Uterus (tissue), 2 donors: ENCODE data around the gene ARHGEF37.
A peak's percentile ranks its signal among the peaks of the same experiment; 100 is the strongest.

ENCODE experiments used
- POLR2A ChIP-seq, 2 donors: fragments of 450-650 bp; IDR thresholded peaks; one replicate each; pipeline ENCODE4 v1.6.1; 2016; ENCODE audit warnings: antibody characterized with exemption in 2 of 2, mild to moderate bottlenecking in 1 of 2, moderate library complexity in 1 of 2
- TF ChIP-seq, protein P1 (sequence below), 4 experiments: fragments of 200-600 bp in 2 of 4; fragments of 450-650 bp in 2 of 4; sonication (generic) in 2 of 4; IDR thresholded peaks; one replicate each; pipeline ENCODE4 v1.5.1; 2016 to 2019; ENCODE audit warnings: antibody characterized with exemption in 4 of 4, mild to moderate bottlenecking in 2 of 4, moderate library complexity in 1 of 4

DNA sequence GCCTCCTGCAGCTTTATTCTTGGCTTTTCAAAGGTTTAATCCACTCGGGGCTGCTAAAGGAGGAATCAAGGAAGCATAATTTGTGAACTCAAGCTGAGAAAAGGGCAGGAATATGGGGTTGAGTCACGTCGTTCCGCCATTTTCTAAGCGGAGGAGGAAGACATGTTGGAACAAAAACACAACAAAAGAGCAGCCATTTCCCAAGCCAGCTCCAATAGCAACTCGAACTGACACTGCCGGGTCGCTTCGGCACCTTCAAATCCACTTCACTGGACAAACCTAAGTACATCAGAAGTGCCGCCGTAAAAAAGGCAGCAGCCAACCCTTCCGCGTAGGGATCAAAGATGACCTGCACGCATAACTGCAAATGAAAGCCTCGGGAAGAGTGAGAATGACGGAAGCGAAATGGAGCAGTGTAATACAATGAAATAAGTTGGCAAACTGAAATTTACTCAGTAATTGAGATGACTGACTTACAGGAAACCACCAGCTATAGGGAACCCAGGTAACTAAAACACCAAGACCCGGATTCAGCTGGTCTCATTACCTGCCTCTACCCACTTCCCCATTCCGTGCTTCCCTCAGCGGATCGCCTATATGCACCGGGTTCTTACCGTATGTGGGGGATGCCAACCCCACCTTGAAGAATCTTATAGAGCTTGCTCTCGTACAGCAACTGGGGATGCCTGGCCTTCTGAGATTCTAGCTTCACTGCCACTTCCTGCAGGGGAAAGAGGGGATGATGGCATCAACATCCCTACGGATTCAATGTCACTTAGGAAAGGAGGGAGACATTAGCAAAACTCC lies 31.6 kb upstream of the ARHGEF37 start:
- TF ChIP-seq, protein P1, sequence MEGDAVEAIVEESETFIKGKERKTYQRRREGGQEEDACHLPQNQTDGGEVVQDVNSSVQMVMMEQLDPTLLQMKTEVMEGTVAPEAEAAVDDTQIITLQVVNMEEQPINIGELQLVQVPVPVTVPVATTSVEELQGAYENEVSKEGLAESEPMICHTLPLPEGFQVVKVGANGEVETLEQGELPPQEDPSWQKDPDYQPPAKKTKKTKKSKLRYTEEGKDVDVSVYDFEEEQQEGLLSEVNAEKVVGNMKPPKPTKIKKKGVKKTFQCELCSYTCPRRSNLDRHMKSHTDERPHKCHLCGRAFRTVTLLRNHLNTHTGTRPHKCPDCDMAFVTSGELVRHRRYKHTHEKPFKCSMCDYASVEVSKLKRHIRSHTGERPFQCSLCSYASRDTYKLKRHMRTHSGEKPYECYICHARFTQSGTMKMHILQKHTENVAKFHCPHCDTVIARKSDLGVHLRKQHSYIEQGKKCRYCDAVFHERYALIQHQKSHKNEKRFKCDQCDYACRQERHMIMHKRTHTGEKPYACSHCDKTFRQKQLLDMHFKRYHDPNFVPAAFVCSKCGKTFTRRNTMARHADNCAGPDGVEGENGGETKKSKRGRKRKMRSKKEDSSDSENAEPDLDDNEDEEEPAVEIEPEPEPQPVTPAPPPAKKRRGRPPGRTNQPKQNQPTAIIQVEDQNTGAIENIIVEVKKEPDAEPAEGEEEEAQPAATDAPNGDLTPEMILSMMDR (IDR thresholded peaks at IDR 0.05), result peak in 1 of 4 experiments; percentile 14
- no peak for TF ChIP-seq POLR2A (IDR thresholded peaks at IDR 0.05)
